Colon (tissue), 2 donors: Measurements from ENCODE around the gene UBD.

Experiments used
- FAIRE-seq: peaks from 2 replicates; lab custom pipeline; 2012; peaks lifted over from hg19 to GRCh38; lab: Jason Lieb, UNC
- donor health status: control.
- donor health status: control.

Gene UBD

GRCh38 chr6:29561091-29561490, 1.6 kb upstream of the UBD start:
- FAIRE-seq: no peak

- FAIRE-seq: no peak
Measured at GRCh38 chr6:29558439-29559079, 973 bp downstream of the UBD start.

GRCh38 chr6:29557320-29557719, 2.2 kb downstream of the UBD start:
- no peak for FAIRE-seq

- no peak for FAIRE-seq
Measured at GRCh38 chr6:29554764-29555163, 4.8 kb downstream of the UBD start.

- FAIRE-seq: no peak
Measured at GRCh38 chr6:29553268-29554057, 6.1 kb downstream of the UBD start.

GRCh38 chr6:29552512-29553051, 7.0 kb downstream of the UBD start:
- no peak for FAIRE-seq

GRCh38 chr6:29547573-29547972, 12.0 kb downstream of the UBD start:
- FAIRE-seq: no peak

- FAIRE-seq: no peak
Measured at GRCh38 chr6:29537714-29538403, 21.7 kb downstream of the UBD start.

GRCh38 chr6:29532320-29532951, 27.1 kb downstream of the UBD start:
- no peak for FAIRE-seq

- no peak for FAIRE-seq
Measured at GRCh38 chr6:29531668-29532067, 27.9 kb downstream of the UBD start.

GRCh38 chr6:29530671-29531310, 28.7 kb downstream of the UBD start:
- FAIRE-seq: no peak

GRCh38 chr6:29529956-29530355, 29.6 kb downstream of the UBD start:
- no peak for FAIRE-seq

- FAIRE-seq: no peak
Measured at GRCh38 chr6:29528988-29529560, 30.5 kb downstream of the UBD start.

- no peak for FAIRE-seq
Measured at GRCh38 chr6:29528300-29528931, 31.1 kb downstream of the UBD start.

GRCh38 chr6:29527564-29527963, 32.0 kb downstream of the UBD start:
- no peak for FAIRE-seq

- no peak for FAIRE-seq
Measured at GRCh38 chr6:29527126-29527525, 32.4 kb downstream of the UBD start.

GRCh38 chr6:29525311-29525639, 34.3 kb downstream of the UBD start:
- no peak for FAIRE-seq

GRCh38 chr6:29524444-29525310, 34.9 kb downstream of the UBD start:
- FAIRE-seq: no peak

- no peak for FAIRE-seq
Measured at GRCh38 chr6:29524044-29524443, 35.5 kb downstream of the UBD start.

GRCh38 chr6:29522227-29522626, 37.3 kb downstream of the UBD start:
- FAIRE-seq: no peak
